NT2/D1 (cell line): ENCODE data around the gene PCGF1.

Experiments
- SUZ12 ChIP-seq: IDR thresholded peaks from 2 replicates; pipeline ENCODE4 v1.6.1; 2011; ENCODE audit not compliant: insufficient read length, insufficient read depth; ENCODE audit errors: extremely low read depth
- ZNF274 ChIP-seq: IDR thresholded peaks from 2 replicates; pipeline ENCODE4 v1.6.1; 2011; ENCODE audit warnings: mild to moderate bottlenecking, low read depth, low read length

DNA sequence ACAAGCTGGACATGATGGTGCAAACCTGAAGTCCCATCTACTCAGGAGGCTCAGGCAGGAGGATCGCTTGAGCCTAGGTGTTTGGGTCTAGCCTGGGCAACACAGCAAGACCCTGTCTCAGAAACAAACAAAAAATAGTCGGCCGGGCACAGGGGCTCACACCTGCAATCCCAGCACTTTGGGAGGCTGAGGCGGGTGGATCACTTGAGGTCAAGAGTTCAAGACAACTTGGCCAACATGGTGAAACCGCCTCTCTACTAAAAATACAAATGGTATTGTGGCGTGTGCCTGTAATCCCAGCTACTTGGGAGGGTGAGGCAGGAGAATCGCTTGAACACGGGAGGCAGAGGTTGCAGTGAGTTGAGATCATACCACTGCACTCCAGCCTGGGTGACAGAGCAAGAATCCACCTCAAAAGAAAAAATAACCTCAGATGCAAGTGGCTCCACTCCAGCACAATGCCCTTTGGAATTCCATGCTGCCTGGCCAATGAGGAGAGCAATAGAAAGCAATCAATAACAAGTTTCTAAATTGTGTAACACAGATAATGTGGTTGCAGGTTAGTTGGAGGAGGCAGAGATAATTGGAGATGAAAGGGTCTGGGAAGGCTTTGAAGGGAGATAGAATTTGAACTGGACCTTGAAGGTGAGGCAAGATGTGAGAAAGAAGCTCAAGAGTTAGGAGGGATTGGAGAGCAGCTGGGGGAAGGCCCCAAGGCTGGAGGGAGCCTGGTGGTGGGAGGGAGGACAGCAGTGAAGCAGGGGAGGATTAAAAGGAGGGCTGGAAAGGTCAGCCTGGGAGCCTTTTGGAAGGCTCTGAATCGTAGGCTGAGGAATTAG, 18.6 kb downstream of the PCGF1 start:
- no peak for TF ChIP-seq SUZ12
- TF ChIP-seq ZNF274, result no peak
